HEK293 (cell line): Measurements from ENCODE around the gene DGKG.

Experiments used
- CTCF ChIA-PET: fragments of 350-600 bp; formaldehyde crosslinking; extraction: SDS; loops from one replicate; lab custom pipeline; 2021; ENCODE audit warnings: antibody characterized with exemption; lab: Yijun Ruan, JAX
- POLR2A ChIA-PET: fragments of 300-600 bp; formaldehyde crosslinking; extraction: SDS; loops from one replicate; lab custom pipeline; 2020; ENCODE audit warnings: antibody characterized with exemption, inconsistent platforms; lab: Yijun Ruan, JAX
- H3K27ac ChIP-seq: fragments of 200-500 bp; sonication (Bioruptor generic); 2 replicates; pipeline ENCODE4 v1.5.1; 2014; ENCODE audit warnings: low read depth, low read length, control low read depth, inconsistent platforms; ENCODE audit errors: extremely low read depth
- H3K36me3 ChIP-seq, 2 experiments: fragments of 200-500 bp in 1 of 2; sonication (Bioruptor generic) in 1 of 2; 1 replicate in 1 of 2; 2 replicates in 1 of 2; pipeline ENCODE4 v1.5.1; 2014 to 2017; ENCODE audit warnings: inconsistent platforms in 2 of 2, low read length in 2 of 2; ENCODE audit not compliant: control insufficient read depth in 2 of 2, insufficient read depth in 1 of 2
- H3K4me1 ChIP-seq: fragments of 200-500 bp; sonication (Bioruptor generic); 2 replicates; pipeline ENCODE4 v1.5.1; 2014; ENCODE audit warnings: mild to moderate bottlenecking, low read length, inconsistent platforms; ENCODE audit not compliant: control insufficient read depth, insufficient read depth
- H3K4me3 ChIP-seq: 2 replicates; pipeline ENCODE4 v1.5.1; 2011; ENCODE audit warnings: low read depth, mild to moderate bottlenecking, control low read depth, low read length, moderate library complexity
- H3K9me3 ChIP-seq: fragments of 200-500 bp; sonication (Bioruptor generic); 2 replicates; pipeline ENCODE4 v1.5.1; 2014; ENCODE audit warnings: low read depth, low read length, inconsistent platforms; ENCODE audit not compliant: control insufficient read depth, insufficient read depth
- EGR2 ChIP-seq: fragments of 450-650 bp; formaldehyde crosslinking; IDR thresholded peaks from 2 replicates; pipeline ENCODE4 v1.5.1; 2016; ENCODE audit warnings: low read depth, missing biosample characterization, missing genetic modification characterization
- HIC1 ChIP-seq: fragments of 450-650 bp; formaldehyde crosslinking; IDR thresholded peaks from 2 replicates; pipeline ENCODE4 v1.5.1; 2016; ENCODE audit warnings: missing biosample characterization, missing genetic modification characterization
- HOXC10 ChIP-seq: sonication (generic); formaldehyde crosslinking; IDR thresholded peaks from 2 replicates; pipeline ENCODE4 v1.8.1; 2023; ENCODE audit warnings: mild to moderate bottlenecking, missing genetic modification reagents
- MEIS1 ChIP-seq: sonication (generic); formaldehyde crosslinking; IDR thresholded peaks from 2 replicates; pipeline ENCODE4 v1.8.1; 2022; ENCODE audit warnings: missing genetic modification reagents, mild to moderate bottlenecking, borderline replicate concordance
- OVOL3 ChIP-seq: fragments of 450-650 bp; formaldehyde crosslinking; IDR thresholded peaks from 2 replicates; pipeline ENCODE4 v1.5.1; 2016; ENCODE audit warnings: missing biosample characterization, missing genetic modification characterization
- PATZ1 ChIP-seq: fragments of 450-650 bp; formaldehyde crosslinking; IDR thresholded peaks from 2 replicates; pipeline ENCODE4 v1.5.1; 2016; ENCODE audit warnings: missing biosample characterization, missing genetic modification characterization
- PRDM6 ChIP-seq: fragments of 450-650 bp; formaldehyde crosslinking; IDR thresholded peaks from 2 replicates; pipeline ENCODE4 v1.5.1; 2017; ENCODE audit warnings: missing biosample characterization, missing genetic modification characterization
- ZBTB10 ChIP-seq: fragments of 450-650 bp; formaldehyde crosslinking; IDR thresholded peaks from 2 replicates; pipeline ENCODE4 v1.5.1; 2016; ENCODE audit warnings: missing biosample characterization, missing genetic modification characterization
- ZBTB11 ChIP-seq: fragments of 450-650 bp; formaldehyde crosslinking; conservative IDR thresholded peaks from 2 replicates; pipeline ENCODE4 v1.5.1; 2016; ENCODE audit warnings: low read depth, missing biosample characterization, missing genetic modification characterization
- ZBTB21 ChIP-seq: fragments of 450-650 bp; formaldehyde crosslinking; IDR thresholded peaks from 2 replicates; pipeline ENCODE4 v1.5.1; 2017; ENCODE audit warnings: missing biosample characterization, missing genetic modification characterization
- ZBTB48 ChIP-seq: fragments of 450-650 bp; formaldehyde crosslinking; IDR thresholded peaks from 2 replicates; pipeline ENCODE4 v1.5.1; 2016; ENCODE audit warnings: missing biosample characterization, missing genetic modification characterization
- ZIC2 ChIP-seq: fragments of 450-650 bp; formaldehyde crosslinking; IDR thresholded peaks from 2 replicates; pipeline ENCODE4 v1.5.1; 2016; ENCODE audit warnings: missing biosample characterization, missing genetic modification characterization
- ZNF169 ChIP-seq: fragments of 450-650 bp; formaldehyde crosslinking; IDR thresholded peaks from 2 replicates; pipeline ENCODE4 v1.5.1; 2016; ENCODE audit warnings: missing biosample characterization, missing genetic modification characterization
- ZNF211 ChIP-seq: fragments of 450-650 bp; formaldehyde crosslinking; IDR thresholded peaks from 2 replicates; pipeline ENCODE4 v1.5.1; 2016; ENCODE audit warnings: low read depth, missing biosample characterization, missing genetic modification characterization
- ZNF324 ChIP-seq: fragments of 450-650 bp; formaldehyde crosslinking; IDR thresholded peaks from 2 replicates; pipeline ENCODE4 v1.5.1; 2016; ENCODE audit warnings: missing biosample characterization, missing genetic modification characterization
- ZNF423 ChIP-seq: fragments of 450-650 bp; formaldehyde crosslinking; IDR thresholded peaks from 2 replicates; pipeline ENCODE4 v1.5.1; 2016; ENCODE audit warnings: missing biosample characterization, missing genetic modification characterization
- ZNF600 ChIP-seq: fragments of 450-650 bp; formaldehyde crosslinking; IDR thresholded peaks from 2 replicates; pipeline ENCODE4 v1.5.1; 2016; ENCODE audit warnings: missing biosample characterization, missing genetic modification characterization
- ZNF76 ChIP-seq: fragments of 450-650 bp; formaldehyde crosslinking; IDR thresholded peaks from 2 replicates; pipeline ENCODE4; 2016; ENCODE audit warnings: low read depth, missing biosample characterization, missing genetic modification characterization, borderline replicate concordance
- ZNF785 ChIP-seq: fragments of 450-650 bp; formaldehyde crosslinking; IDR thresholded peaks from 2 replicates; pipeline ENCODE4 v1.5.1; 2016; ENCODE audit warnings: missing biosample characterization, missing genetic modification characterization

The DGKG gene

GRCh38 chr3:186166036-186166435 lies 196.0 kb downstream of the DGKG start:
- Histone ChIP-seq H3K4me1 (peaks cover 8% of the 10 kb centered on the region; the same call in 1 of the 2 replicates), H3K4me3 (no peak overlapping the region), H3K36me3 (no peaks in the 10 kb centered on the region), H3K9me3 (no peaks in the 10 kb centered on the region), H3K27ac (no peak overlapping the region)
- POLR2A ChIA-PET: no interaction called here
- TF ChIP-seq PRDM6 (tag by site-specific recombination) (peak; percentile 49; the same call in 1 of the 2 replicates), ZNF324 (0 out of 2 replicates have a peak, but pooled peaks have one; percentile 4), OVOL3 (tag by site-specific recombination) (0 out of 2 replicates have a peak, but pooled peaks have one; percentile 16), EGR2 (tag by site-specific recombination) (no peak), ZNF785 (no peak)
- CTCF ChIA-PET: no interaction called here

- CTCF ChIA-PET: no interaction called here
- Histone ChIP-seq H3K4me1 (peaks cover 8% of the 10 kb centered on the region; the same call in 1 of the 2 replicates), H3K9me3 (no peaks in the 10 kb centered on the region), H3K36me3 (no peaks in the 10 kb centered on the region), H3K27ac (no peak overlapping the region), H3K4me3 (no peak overlapping the region)
- TF ChIP-seq ZNF600 (tag by site-specific recombination) (no peak), HIC1 (tag by site-specific recombination) (no peak), ZBTB48 (tag by site-specific recombination) (no peak), ZNF169 (tag by site-specific recombination) (no peak)
- POLR2A ChIA-PET: no interaction called here
These were observed 196.7 kb downstream of the DGKG start for GRCh38 chr3:186165331-186165730.

GRCh38 chr3:186164696-186165095 lies 197.3 kb downstream of the DGKG start:
- Histone ChIP-seq H3K9me3 (no peaks in the 10 kb centered on the region), H3K36me3 (no peaks in the 10 kb centered on the region), H3K4me1 (peaks cover 8% of the 10 kb centered on the region; the same call in 1 of the 2 replicates), H3K27ac (no peak overlapping the region), H3K4me3 (no peak overlapping the region)
- ChIA-PET POLR2A (no interaction called here), CTCF (no interaction called here)
- TF ChIP-seq HOXC10 (CRISPR knock-in tag) (no peak), MEIS1 (CRISPR knock-in tag) (no peak), ZNF211 (tag by site-specific recombination) (no peak), PATZ1 (tag by site-specific recombination) (no peak), ZNF76 (no peak), ZBTB10 (tag by site-specific recombination) (no peak), ZBTB21 (no peak), ZBTB11 (tag by site-specific recombination) (no peak), ZIC2 (no peak), ZNF423 (no peak)
